ENCODE results near the gene XPR1. TPM values are rescaled to one million over a fixed set of nuclear protein-coding genes. Genes with fewer than 3 reads are reported as not detected.

XPR1 gene
- total RNA-seq, 1 donor from 2014 or later: 62.1 TPM

- Mint-ChIP-seq H3K36me3 (ENCODE audit: unreplicated experiment) (no peaks in the 10 kb centered on the region), H3K9me3 (ENCODE audit: unreplicated experiment) (peaks cover 8% of the 10 kb centered on the region), H3K27ac (ENCODE audit: unreplicated experiment) (peak overlapping the region; percentile 56), H3K27me3 (ENCODE audit: unreplicated experiment) (peaks cover 6% of the 10 kb centered on the region), H3K4me1 (ENCODE audit: low read depth, unreplicated experiment) (peaks cover 31% of the 10 kb centered on the region), H3K4me3 (ENCODE audit: unreplicated experiment) (no peak overlapping the region)
- DNase-seq: no peak
- TF ChIP-seq CTCF (IDR thresholded peaks at IDR 0.05; ENCODE audit: partially characterized antibody, unreplicated experiment): no peak
These were observed 285.7 kb downstream of the XPR1 start for GRCh38 chr1:180917306-180918065.

GRCh38 chr1:180918519-180918918 is 286.7 kb downstream of the XPR1 start:
- Mint-ChIP-seq H3K27me3 (ENCODE audit: unreplicated experiment) (peaks cover 6% of the 10 kb centered on the region), H3K9me3 (ENCODE audit: unreplicated experiment) (peaks cover 9% of the 10 kb centered on the region), H3K36me3 (ENCODE audit: unreplicated experiment) (no peaks in the 10 kb centered on the region), H3K4me1 (ENCODE audit: low read depth, unreplicated experiment) (peaks cover 38% of the 10 kb centered on the region), H3K27ac (ENCODE audit: unreplicated experiment) (no peak overlapping the region), H3K4me3 (ENCODE audit: unreplicated experiment) (no peak overlapping the region)
- TF ChIP-seq CTCF (IDR thresholded peaks at IDR 0.05; ENCODE audit: partially characterized antibody, unreplicated experiment): no peak
- no peak for DNase-seq

- DNase-seq: no peak
- Mint-ChIP-seq H3K4me1 (ENCODE audit: low read depth, unreplicated experiment) (peaks cover 37% of the 10 kb centered on the region), H3K9me3 (ENCODE audit: unreplicated experiment) (peaks cover 12% of the 10 kb centered on the region)
These were observed 287.4 kb downstream of the XPR1 start for GRCh38 chr1:180919183-180919700.

GRCh38 chr1:180920193-180920592 is 288.4 kb downstream of the XPR1 start:
- H3K4me3 Mint-ChIP-seq (ENCODE audit: unreplicated experiment): no peak overlapping the region
- H3K36me3 Mint-ChIP-seq (ENCODE audit: unreplicated experiment): no peaks in the 10 kb centered on the region
- no peak for DNase-seq
- peaks cover 12% of the 10 kb centered on the region for H3K9me3 Mint-ChIP-seq (ENCODE audit: unreplicated experiment)
- TF ChIP-seq CTCF (IDR thresholded peaks at IDR 0.05; ENCODE audit: partially characterized antibody, unreplicated experiment): no peak
- H3K27me3 Mint-ChIP-seq (ENCODE audit: unreplicated experiment): peaks cover 7% of the 10 kb centered on the region
- no peak overlapping the region for H3K27ac Mint-ChIP-seq (ENCODE audit: unreplicated experiment)
- peaks cover 41% of the 10 kb centered on the region for H3K4me1 Mint-ChIP-seq (ENCODE audit: low read depth, unreplicated experiment)

More at GRCh38 chr1:180919183-180919700, 287.4 kb downstream of the XPR1 start:
- H3K4me3 Mint-ChIP-seq (ENCODE audit: unreplicated experiment): no peak overlapping the region
- peaks cover 5% of the 10 kb centered on the region for H3K27me3 Mint-ChIP-seq (ENCODE audit: unreplicated experiment)
- no peaks in the 10 kb centered on the region for H3K36me3 Mint-ChIP-seq (ENCODE audit: unreplicated experiment)
- H3K27ac Mint-ChIP-seq (ENCODE audit: unreplicated experiment): no peak overlapping the region
- no peak for TF ChIP-seq CTCF (IDR thresholded peaks at IDR 0.05; ENCODE audit: partially characterized antibody, unreplicated experiment)

- no peak for DNase-seq
- H3K4me3 Mint-ChIP-seq (ENCODE audit: unreplicated experiment): no peak overlapping the region
- peaks cover 7% of the 10 kb centered on the region for H3K27me3 Mint-ChIP-seq (ENCODE audit: unreplicated experiment)
- H3K36me3 Mint-ChIP-seq (ENCODE audit: unreplicated experiment): no peaks in the 10 kb centered on the region
- H3K4me1 Mint-ChIP-seq (ENCODE audit: low read depth, unreplicated experiment): peaks cover 46% of the 10 kb centered on the region
- TF ChIP-seq CTCF (IDR thresholded peaks at IDR 0.05; ENCODE audit: partially characterized antibody, unreplicated experiment): peak; percentile 32
- peaks cover 15% of the 10 kb centered on the region for H3K9me3 Mint-ChIP-seq (ENCODE audit: unreplicated experiment)
- no peak overlapping the region for H3K27ac Mint-ChIP-seq (ENCODE audit: unreplicated experiment)
These were observed 288.9 kb downstream of the XPR1 start for GRCh38 chr1:180920702-180921101.
